Astrocyte (in vitro differentiated cells and primary cell): ENCODE results near the gene MARCHF4.

ENCODE experiments used
- CTCF ChIP-seq: IDR thresholded peaks from 2 replicates; pipeline ENCODE4 v1.5.1; 2011; ENCODE audit warnings: low read depth, mild to moderate bottlenecking, inconsistent platforms, low read length, moderate library complexity; ENCODE audit not compliant: insufficient read depth
- EZH2 ChIP-seq: IDR thresholded peaks from 2 replicates; pipeline ENCODE4 v1.6.1; 2012; ENCODE audit warnings: mild to moderate bottlenecking, low read length, inconsistent platforms; ENCODE audit not compliant: insufficient read depth

DNA sequence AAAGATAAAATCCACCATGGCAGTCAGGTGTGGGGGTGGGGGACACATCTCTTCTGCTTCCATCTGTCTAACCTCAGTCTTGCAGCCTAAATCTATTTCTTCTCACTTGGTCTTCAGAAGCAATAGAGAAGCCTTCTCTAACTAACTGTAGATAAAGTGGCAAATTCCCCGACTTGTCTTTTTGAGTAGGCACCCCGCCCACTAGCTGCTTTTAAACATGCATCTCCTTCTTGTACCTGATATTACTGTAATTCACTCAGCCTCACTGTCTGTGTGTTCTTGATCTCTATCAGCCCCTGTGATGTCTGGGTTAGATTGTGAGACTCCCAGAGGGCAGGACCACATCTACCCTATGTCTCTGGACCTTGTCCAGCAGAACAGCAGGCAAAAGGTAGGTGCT, 6.8 kb downstream of the MARCHF4 start:
- no peak for TF ChIP-seq CTCF
- no peak for TF ChIP-seq EZH2
